ENCODE data around the gene CNR2. TPM values are rescaled to one million over a fixed set of nuclear protein-coding genes. Genes with fewer than 3 reads are reported as not detected.

CNR2 gene
- total RNA-seq, 2 donors from 2014 or later, result not detected

GRCh38 chr1:23909412-23909811, 3.8 kb downstream of the CNR2 start:
- Histone ChIP-seq H3K27me3 (replicated peaks; ENCODE audit: insufficient read depth) (no peaks in the 10 kb centered on the region), H3K27ac (no peak overlapping the region), H3K4me3 (no peak overlapping the region), H3K36me3 (no peaks in the 10 kb centered on the region), H3K4me1 (replicated peaks) (no peaks in the 10 kb centered on the region), H3K9me3 (no peaks in the 10 kb centered on the region)
- intact Hi-C loops (cut with DNase I), result no loop called here
- 69% methylated on average over 10 of the region's 10 CpGs for WGBS
- TF ChIP-seq POLR2AphosphoS5 (IDR thresholded peaks at IDR 0.05) (no peak), POLR2A (IDR thresholded peaks at IDR 0.05) (no peak)
- TF ChIP-seq, protein P1, sequence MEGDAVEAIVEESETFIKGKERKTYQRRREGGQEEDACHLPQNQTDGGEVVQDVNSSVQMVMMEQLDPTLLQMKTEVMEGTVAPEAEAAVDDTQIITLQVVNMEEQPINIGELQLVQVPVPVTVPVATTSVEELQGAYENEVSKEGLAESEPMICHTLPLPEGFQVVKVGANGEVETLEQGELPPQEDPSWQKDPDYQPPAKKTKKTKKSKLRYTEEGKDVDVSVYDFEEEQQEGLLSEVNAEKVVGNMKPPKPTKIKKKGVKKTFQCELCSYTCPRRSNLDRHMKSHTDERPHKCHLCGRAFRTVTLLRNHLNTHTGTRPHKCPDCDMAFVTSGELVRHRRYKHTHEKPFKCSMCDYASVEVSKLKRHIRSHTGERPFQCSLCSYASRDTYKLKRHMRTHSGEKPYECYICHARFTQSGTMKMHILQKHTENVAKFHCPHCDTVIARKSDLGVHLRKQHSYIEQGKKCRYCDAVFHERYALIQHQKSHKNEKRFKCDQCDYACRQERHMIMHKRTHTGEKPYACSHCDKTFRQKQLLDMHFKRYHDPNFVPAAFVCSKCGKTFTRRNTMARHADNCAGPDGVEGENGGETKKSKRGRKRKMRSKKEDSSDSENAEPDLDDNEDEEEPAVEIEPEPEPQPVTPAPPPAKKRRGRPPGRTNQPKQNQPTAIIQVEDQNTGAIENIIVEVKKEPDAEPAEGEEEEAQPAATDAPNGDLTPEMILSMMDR (IDR thresholded peaks at IDR 0.05), result no peak
- DNase-seq (ENCODE audit: low spot score), result no peak

- no peaks in the 10 kb centered on the region for H3K36me3 ChIP-seq
- DNase-seq (ENCODE audit: low spot score), result no peak
- TF ChIP-seq, protein P1 (IDR thresholded peaks at IDR 0.05), result no peak
- no peak for TF ChIP-seq POLR2A (IDR thresholded peaks at IDR 0.05)
- TF ChIP-seq POLR2AphosphoS5 (IDR thresholded peaks at IDR 0.05), result no peak
- H3K4me3 ChIP-seq, result no peak overlapping the region
- H3K27me3 ChIP-seq (replicated peaks; ENCODE audit: insufficient read depth), result no peaks in the 10 kb centered on the region
- 54% methylated on average over 9 of the region's 9 CpGs for WGBS
- no peaks in the 10 kb centered on the region for H3K9me3 ChIP-seq
- H3K27ac ChIP-seq, result no peak overlapping the region
- intact Hi-C loops (cut with DNase I), result no loop called here
- H3K4me1 ChIP-seq (replicated peaks), result no peaks in the 10 kb centered on the region
Observed at GRCh38 chr1:23908453-23909341, 4.5 kb downstream of the CNR2 start.

DNA sequence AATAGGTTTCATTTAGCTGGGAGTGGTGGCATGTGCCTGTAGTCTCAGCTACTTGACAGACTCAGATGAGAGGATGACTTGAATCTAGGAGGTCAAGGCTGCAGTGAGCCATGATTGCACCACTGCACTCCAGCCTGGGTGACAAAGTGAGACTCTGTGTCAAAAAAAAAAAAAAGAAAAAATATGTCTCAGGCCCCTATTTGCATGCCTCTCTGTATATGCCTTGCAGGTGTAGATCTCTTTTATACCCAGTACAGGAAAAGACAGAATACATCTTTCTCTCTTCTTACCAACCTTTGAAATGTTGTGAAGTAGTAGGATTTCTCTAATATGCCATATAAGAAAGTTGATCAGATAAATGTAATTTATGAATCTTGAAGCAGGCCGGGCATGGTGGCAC, 6.4 kb downstream of the CNR2 start:
- Histone ChIP-seq H3K27me3 (replicated peaks; ENCODE audit: insufficient read depth) (no peaks in the 10 kb centered on the region), H3K9me3 (no peaks in the 10 kb centered on the region), H3K36me3 (no peaks in the 10 kb centered on the region), H3K4me1 (replicated peaks) (no peaks in the 10 kb centered on the region), H3K27ac (no peak overlapping the region), H3K4me3 (no peak overlapping the region)
- DNase-seq (ENCODE audit: low spot score), result no peak
- 75% methylated on average over 1 of the region's 1 CpG for WGBS
- TF ChIP-seq, protein P1 (IDR thresholded peaks at IDR 0.05), result no peak
- TF ChIP-seq POLR2A (IDR thresholded peaks at IDR 0.05) (no peak), POLR2AphosphoS5 (IDR thresholded peaks at IDR 0.05) (no peak)
- intact Hi-C loops (cut with DNase I), result no loop called here

DNA sequence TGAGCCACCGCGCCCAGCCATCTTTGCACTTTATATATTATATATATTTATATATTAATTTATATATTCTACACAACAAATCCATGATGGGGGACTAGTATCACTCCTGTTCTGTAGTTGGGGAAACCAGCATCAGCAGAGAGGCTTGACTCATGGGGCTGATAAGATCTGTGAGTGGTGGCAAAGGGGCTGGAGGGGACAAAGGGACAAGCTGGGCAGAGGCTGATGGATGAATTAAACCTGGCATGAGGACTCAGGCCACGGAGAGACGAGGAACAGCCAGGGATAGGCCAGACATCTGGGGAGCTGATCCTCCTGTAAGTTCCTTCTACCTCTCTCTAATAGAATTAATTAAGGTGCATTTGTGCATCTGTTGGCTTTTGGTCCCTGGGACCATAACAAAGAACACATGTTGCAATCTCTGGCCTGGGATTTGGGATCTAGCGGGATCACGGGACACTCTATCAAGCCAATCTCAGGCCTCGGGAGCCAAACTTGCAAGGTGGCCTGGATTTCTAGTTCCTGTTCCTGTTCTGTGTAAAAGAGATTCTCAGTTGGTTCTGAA, 7.6 kb downstream of the CNR2 start:
- WGBS, result 74% methylated on average over 7 of the region's 7 CpGs
- Histone ChIP-seq H3K27me3 (replicated peaks; ENCODE audit: insufficient read depth) (no peaks in the 10 kb centered on the region), H3K4me3 (no peak overlapping the region), H3K4me1 (replicated peaks) (no peaks in the 10 kb centered on the region), H3K36me3 (no peaks in the 10 kb centered on the region), H3K9me3 (no peaks in the 10 kb centered on the region), H3K27ac (no peak overlapping the region)
- TF ChIP-seq POLR2AphosphoS5 (IDR thresholded peaks at IDR 0.05), result no peak
- TF ChIP-seq POLR2A (IDR thresholded peaks at IDR 0.05), result no peak
- DNase-seq (ENCODE audit: low spot score), result no peak
- intact Hi-C loops (cut with DNase I), result no loop called here

GRCh38 chr1:23904748-23905357, 8.3 kb downstream of the CNR2 start:
- WGBS, result 93% methylated on average over 10 of the region's 10 CpGs
- intact Hi-C loops (cut with DNase I), result no loop called here
- TF ChIP-seq POLR2AphosphoS5 (IDR thresholded peaks at IDR 0.05) (no peak), POLR2A (IDR thresholded peaks at IDR 0.05) (no peak)
- TF ChIP-seq, protein P1 (IDR thresholded peaks at IDR 0.05), result no peak
- Histone ChIP-seq H3K36me3 (no peaks in the 10 kb centered on the region), H3K4me1 (replicated peaks) (no peaks in the 10 kb centered on the region), H3K4me3 (no peak overlapping the region), H3K27me3 (replicated peaks; ENCODE audit: insufficient read depth) (no peaks in the 10 kb centered on the region), H3K9me3 (no peaks in the 10 kb centered on the region), H3K27ac (no peak overlapping the region)
- DNase-seq (ENCODE audit: low spot score), result no peak

Measured in prostate gland (tissue), 2 donors.